Measurements from ENCODE around the gene ZDHHC18. TPM values are rescaled to one million over a fixed set of nuclear protein-coding genes. Genes with fewer than 3 reads are reported as not detected.
A peak's percentile ranks its signal among the peaks of the same experiment; 100 is the strongest.
"Not testable (repeated sequence)": the region's sequence is repeated elsewhere in the genome, so short reads cannot be mapped to it uniquely, and the experiment has no call there.

The ZDHHC18 gene
- total RNA-seq, 1 donor from 2014 or later: 10.3 TPM

GRCh38 chr1:26790551-26790953 lies 35.9 kb upstream of the ZDHHC18 start:
- DNase-seq (ENCODE audit: low spot score) (no peak), ATAC-seq (no peak)

GRCh38 chr1:26791148-26791547 lies 35.3 kb upstream of the ZDHHC18 start:
- ATAC-seq: no peak
- DNase-seq (ENCODE audit: low spot score): no peak

- ATAC-seq: no peak
- no peak for DNase-seq (ENCODE audit: low spot score)
These were observed 34.9 kb upstream of the ZDHHC18 start for GRCh38 chr1:26791626-26792025.

GRCh38 chr1:26792924-26793323 lies 33.6 kb upstream of the ZDHHC18 start:
- ATAC-seq (no peak), DNase-seq (ENCODE audit: low spot score) (no peak)

- ATAC-seq: peak; percentile 87
- peak; percentile 87 for DNase-seq (ENCODE audit: low spot score)
These were observed 32.1 kb upstream of the ZDHHC18 start for GRCh38 chr1:26794391-26794790.

- DNase-seq (ENCODE audit: low spot score) (no peak), ATAC-seq (no peak)
These were observed 28.9 kb upstream of the ZDHHC18 start for GRCh38 chr1:26797627-26798026.

- ATAC-seq (peak; percentile 92), DNase-seq (ENCODE audit: low spot score) (peak; percentile 93)
These were observed 26.9 kb upstream of the ZDHHC18 start for GRCh38 chr1:26799479-26800142.

GRCh38 chr1:26803932-26804331 lies 22.6 kb upstream of the ZDHHC18 start:
- not testable (repeated sequence) for DNase-seq (ENCODE audit: low spot score); ATAC-seq

GRCh38 chr1:26810105-26810504 lies 16.4 kb upstream of the ZDHHC18 start:
- DNase-seq (ENCODE audit: low spot score): not testable (repeated sequence)
- peak; percentile 76 for ATAC-seq

GRCh38 chr1:26811057-26811456 lies 15.4 kb upstream of the ZDHHC18 start:
- ATAC-seq: no peak
- DNase-seq (ENCODE audit: low spot score): no peak

- ATAC-seq: no peak
- no peak for DNase-seq (ENCODE audit: low spot score)
These were observed 14.8 kb upstream of the ZDHHC18 start for GRCh38 chr1:26811708-26812107.

- no peak for ATAC-seq
- DNase-seq (ENCODE audit: low spot score): no peak
These were observed 12.1 kb upstream of the ZDHHC18 start for GRCh38 chr1:26814377-26814776.

GRCh38 chr1:26814893-26815292 lies 11.6 kb upstream of the ZDHHC18 start:
- DNase-seq (ENCODE audit: low spot score) (no peak), ATAC-seq (no peak)

GRCh38 chr1:26820784-26821269 lies 5.7 kb upstream of the ZDHHC18 start:
- ATAC-seq: peak; percentile 67

GRCh38 chr1:26822737-26823395 lies 3.6 kb upstream of the ZDHHC18 start:
- no peak for ATAC-seq
- no peak for DNase-seq (ENCODE audit: low spot score)

More at GRCh38 chr1:26820784-26821269, 5.7 kb upstream of the ZDHHC18 start:
- no peak for DNase-seq (ENCODE audit: low spot score)

- DNase-seq (ENCODE audit: low spot score): no peak
- no peak for ATAC-seq
These were observed 1.8 kb upstream of the ZDHHC18 start for GRCh38 chr1:26824731-26825130.

GRCh38 chr1:26827106-26827604 lies 667 bp downstream of the ZDHHC18 start:
- ATAC-seq: no peak
- DNase-seq (ENCODE audit: low spot score): no peak

GRCh38 chr1:26827663-26828062 lies 1.2 kb downstream of the ZDHHC18 start:
- ATAC-seq: no peak
- no peak for DNase-seq (ENCODE audit: low spot score)

- no peak for DNase-seq (ENCODE audit: low spot score)
These were observed 2.0 kb downstream of the ZDHHC18 start for GRCh38 chr1:26828411-26828991.

GRCh38 chr1:26829184-26829911 lies 2.9 kb downstream of the ZDHHC18 start:
- ATAC-seq: no peak
- no peak for DNase-seq (ENCODE audit: low spot score)

More at GRCh38 chr1:26828411-26828991, 2.0 kb downstream of the ZDHHC18 start:
- peak; percentile 4 for ATAC-seq

GRCh38 chr1:26831059-26831458 lies 4.6 kb downstream of the ZDHHC18 start:
- DNase-seq (ENCODE audit: low spot score) (no peak), ATAC-seq (no peak)
